Epithelial cell of esophagus (primary cell): Measurements from ENCODE around the gene MTARC1.
A peak's percentile ranks its signal among the peaks of the same experiment; 100 is the strongest.

Experiments
- DNase-seq: peaks from one replicate; pipeline ENCODE4 v3.0.0; 2010; ENCODE audit warnings: low read depth
- H3K4me3 ChIP-seq: 2 replicates; pipeline ENCODE4 v1.5.1; 2011; ENCODE audit warnings: mild to moderate bottlenecking, low read length, control low read depth
- TF ChIP-seq, protein P1 (sequence below): IDR thresholded peaks from 2 replicates; pipeline ENCODE4 v1.5.1; 2011; ENCODE audit warnings: low read depth, mild to moderate bottlenecking, low read length, control low read depth, inconsistent platforms; ENCODE audit not compliant: insufficient read depth; ENCODE audit errors: missing control alignments

Gene MTARC1

DNA sequence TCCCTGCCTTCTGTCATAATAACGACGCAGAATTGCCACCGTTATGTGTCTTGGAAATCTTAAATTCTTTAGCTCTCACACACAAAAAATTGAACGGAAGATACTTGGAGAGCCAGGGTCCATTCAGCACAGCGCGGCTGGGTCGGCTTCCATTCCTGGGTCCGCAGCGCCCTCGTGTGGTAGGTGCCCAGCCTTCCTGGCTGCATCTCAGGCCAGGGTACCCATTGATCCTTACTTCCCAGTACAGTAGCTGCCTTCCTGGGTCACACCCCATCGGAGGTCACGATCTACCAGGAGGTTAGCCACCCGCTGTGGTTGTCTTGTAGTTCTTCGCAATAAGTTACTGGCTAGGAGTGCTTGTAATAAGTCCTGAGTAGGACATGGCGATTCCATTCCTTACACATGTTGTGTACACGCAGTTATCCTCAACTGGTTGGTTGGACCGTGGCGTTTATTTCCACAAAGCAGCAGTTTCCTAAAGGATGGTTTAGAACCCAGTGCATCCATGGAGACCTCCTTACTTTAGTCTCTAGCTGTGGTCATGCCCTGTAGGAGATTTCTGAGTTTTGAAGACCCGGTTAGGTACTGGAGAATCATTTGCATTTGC is 9.9 kb upstream of the MTARC1 start:
- TF ChIP-seq, protein P1, sequence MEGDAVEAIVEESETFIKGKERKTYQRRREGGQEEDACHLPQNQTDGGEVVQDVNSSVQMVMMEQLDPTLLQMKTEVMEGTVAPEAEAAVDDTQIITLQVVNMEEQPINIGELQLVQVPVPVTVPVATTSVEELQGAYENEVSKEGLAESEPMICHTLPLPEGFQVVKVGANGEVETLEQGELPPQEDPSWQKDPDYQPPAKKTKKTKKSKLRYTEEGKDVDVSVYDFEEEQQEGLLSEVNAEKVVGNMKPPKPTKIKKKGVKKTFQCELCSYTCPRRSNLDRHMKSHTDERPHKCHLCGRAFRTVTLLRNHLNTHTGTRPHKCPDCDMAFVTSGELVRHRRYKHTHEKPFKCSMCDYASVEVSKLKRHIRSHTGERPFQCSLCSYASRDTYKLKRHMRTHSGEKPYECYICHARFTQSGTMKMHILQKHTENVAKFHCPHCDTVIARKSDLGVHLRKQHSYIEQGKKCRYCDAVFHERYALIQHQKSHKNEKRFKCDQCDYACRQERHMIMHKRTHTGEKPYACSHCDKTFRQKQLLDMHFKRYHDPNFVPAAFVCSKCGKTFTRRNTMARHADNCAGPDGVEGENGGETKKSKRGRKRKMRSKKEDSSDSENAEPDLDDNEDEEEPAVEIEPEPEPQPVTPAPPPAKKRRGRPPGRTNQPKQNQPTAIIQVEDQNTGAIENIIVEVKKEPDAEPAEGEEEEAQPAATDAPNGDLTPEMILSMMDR, result peak; percentile 91
- H3K4me3 ChIP-seq, result no peak overlapping the region
- peak; percentile 77 for DNase-seq

DNA sequence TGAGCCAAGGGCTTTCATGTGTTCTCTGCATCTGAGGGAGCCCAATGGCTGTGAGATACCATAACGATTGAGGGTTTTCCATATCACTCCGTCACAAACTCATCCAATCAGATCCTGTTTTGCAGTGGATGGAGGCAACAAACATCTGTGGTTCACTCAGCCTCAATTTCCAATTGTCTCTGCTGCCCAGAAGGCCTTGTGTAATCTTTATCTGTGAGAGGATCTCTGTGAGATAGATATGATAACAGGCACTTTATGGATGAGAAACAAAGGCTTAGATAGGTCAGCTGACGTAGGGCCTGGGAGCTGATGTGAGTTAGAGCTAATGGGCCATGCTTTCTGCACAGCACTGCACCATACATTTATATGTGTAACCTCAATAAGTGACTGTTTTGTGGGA is 3.3 kb upstream of the MTARC1 start:
- TF ChIP-seq, protein P1, result no peak
- H3K4me3 ChIP-seq, result no peak overlapping the region
- no peak for DNase-seq

DNA sequence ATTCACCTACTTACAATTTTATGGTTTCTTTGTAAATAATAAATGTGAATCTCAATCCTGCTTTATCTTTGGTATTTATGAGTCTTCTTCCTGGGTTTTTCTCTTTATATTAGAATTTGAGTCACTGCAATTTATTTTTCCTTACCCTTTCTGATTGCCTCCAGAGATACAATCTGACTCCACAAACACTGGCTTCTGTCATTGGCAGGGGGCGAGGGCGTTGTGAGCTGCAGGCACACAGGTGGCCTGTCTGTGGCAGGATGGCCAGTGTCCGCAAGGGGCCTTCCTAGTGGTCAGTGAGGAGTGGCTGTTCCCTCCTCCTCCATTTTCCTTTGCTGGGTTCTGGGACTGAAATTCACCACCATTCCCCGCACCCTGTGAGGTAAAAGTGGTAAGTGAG is 2.0 kb upstream of the MTARC1 start:
- DNase-seq, result no peak
- TF ChIP-seq, protein P1, result no peak
- H3K4me3 ChIP-seq, result no peak overlapping the region

DNA sequence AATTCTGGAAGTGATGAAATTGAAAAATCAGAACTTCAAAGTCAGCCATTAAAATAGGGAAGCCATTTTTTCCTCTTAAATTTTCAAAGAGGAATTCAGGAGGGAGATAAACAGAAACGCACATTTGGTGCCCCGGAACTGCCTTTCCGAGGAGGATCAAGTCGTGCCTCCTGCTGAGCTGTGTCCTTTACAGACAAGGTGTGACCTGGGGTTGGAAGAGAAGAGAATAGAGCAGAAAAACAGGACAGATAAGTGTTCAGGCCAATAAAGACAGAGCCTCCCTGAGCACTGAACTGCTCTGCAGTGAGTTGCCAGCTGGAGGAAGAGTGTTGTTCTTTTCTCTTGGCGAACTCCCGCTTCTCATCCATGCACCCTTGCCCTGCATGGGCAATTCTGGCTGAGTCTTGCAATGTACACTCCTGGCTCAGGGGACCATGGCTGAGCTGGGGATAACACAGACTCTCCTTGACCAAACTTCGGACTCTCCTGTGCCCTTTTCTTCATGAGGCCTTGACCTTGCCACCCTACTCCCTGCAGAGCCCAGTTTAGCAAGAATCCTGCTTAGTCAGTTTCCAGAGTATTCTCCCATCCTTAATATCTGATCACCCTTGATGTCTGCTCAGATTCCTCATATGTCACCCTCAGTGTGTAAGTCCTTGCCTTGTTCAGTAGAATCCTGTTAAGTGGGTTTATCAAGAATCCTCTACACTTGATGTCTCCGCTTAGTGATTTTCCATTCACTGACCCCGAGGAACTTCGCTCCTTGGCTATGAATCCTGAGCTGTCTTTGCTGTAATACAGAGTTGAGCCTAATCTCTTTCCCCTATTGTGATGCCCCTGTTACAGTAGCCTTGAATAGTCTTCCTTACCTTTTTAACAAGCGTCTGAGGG is 1.3 kb upstream of the MTARC1 start:
- H3K4me3 ChIP-seq, result no peak overlapping the region
- TF ChIP-seq, protein P1, result no peak
- DNase-seq, result no peak

DNA sequence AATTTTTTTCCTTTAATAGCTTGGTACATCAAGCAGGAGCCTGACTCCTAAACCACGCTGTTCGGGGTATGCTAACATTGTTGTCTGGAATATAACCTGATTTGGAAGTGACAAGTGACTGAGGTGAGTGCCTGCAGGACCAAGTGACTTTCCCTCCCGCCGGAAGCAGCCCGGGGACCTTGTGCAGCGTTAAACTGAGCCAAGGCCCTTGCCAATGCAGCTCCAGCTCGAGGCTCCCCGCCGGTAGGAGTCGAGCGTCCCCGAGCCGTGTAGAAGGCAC is 716 bp upstream of the MTARC1 start:
- TF ChIP-seq, protein P1, result no peak
- no peak for DNase-seq
- no peak overlapping the region for H3K4me3 ChIP-seq

DNA sequence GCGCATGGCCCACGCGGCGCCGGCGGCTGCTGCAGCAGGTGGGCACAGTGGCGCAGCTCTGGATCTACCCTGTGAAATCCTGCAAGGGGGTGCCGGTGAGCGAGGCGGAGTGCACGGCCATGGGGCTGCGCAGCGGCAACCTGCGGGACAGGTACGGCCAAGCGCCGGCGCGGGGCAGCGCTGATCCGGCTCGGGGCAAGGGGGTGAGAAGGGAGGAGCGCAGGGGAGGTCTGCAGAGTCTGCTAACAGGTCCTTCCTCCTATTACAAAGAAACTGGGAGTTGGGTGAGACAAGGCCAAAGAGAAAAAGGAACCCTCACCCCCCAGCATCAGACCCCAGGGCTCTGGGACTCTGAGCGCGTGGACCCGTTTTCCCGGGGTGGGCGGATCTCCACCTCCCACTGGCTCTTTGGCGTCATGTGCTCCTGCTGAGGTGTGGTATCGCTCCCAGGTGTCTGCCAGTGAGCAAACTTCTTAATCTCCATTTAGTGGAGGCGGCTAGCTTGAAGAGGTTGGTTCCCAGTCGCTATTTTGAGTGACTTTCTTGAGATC is 431 bp downstream of the MTARC1 start:
- H3K4me3 ChIP-seq, result peak overlapping the region; percentile 58

More for the DNA sequence above, 431 bp downstream of the MTARC1 start:
- TF ChIP-seq, protein P1, result no peak
- DNase-seq, result peak; percentile 72
